Measurements from ENCODE around the gene KHNYN.
"Not testable (repeated sequence)": the region's sequence is repeated elsewhere in the genome, so short reads cannot be mapped to it uniquely, and the experiment has no call there.

GRCh38 chr14:24450828-24451227, 21.1 kb downstream of the KHNYN start:
- not testable (repeated sequence) for TF ChIP-seq CTCF (conservative IDR thresholded peaks at IDR 0.05); ZFX (IDR thresholded peaks at IDR 0.05)

Measured in C4-2B (cell line).